Measurements from ENCODE around the gene ZNF81.

GRCh38 chrX:47885501-47885900 is 48.8 kb downstream of the ZNF81 start:
- TF ChIP-seq PATZ1 (CRISPR knock-in tag; IDR thresholded peaks at IDR 0.05; ENCODE audit: borderline replicate concordance): no peak
- no peak for TF ChIP-seq SNAI2 (CRISPR knock-in tag; IDR thresholded peaks at IDR 0.05)
- TF ChIP-seq CSDC2 (CRISPR knock-in tag; IDR thresholded peaks at IDR 0.05): no peak
- TF ChIP-seq POU6F1 (CRISPR knock-in tag; IDR thresholded peaks at IDR 0.05; ENCODE audit: borderline replicate concordance, low read depth): no peak
- no peak for TF ChIP-seq ZNF70 (CRISPR knock-in tag; IDR thresholded peaks at IDR 0.05)
- TF ChIP-seq ZFP30 (CRISPR knock-in tag; IDR thresholded peaks at IDR 0.05): no peak
- no peak for TF ChIP-seq ESRRG (CRISPR knock-in tag; IDR thresholded peaks at IDR 0.05)
